Adrenal gland (tissue), 12 donors: ENCODE results near the gene NUP37. TPM values are rescaled to one million over a fixed set of nuclear protein-coding genes. Genes with fewer than 3 reads are reported as not detected.
A peak's percentile ranks its signal among the peaks of the same experiment; 100 is the strongest.
"Not testable (repeated sequence)": the region's sequence is repeated elsewhere in the genome, so short reads cannot be mapped to it uniquely, and the experiment has no call there.

ENCODE experiments used
- DNase-seq, 7 donors: peaks; one replicate each; pipeline ENCODE4 v3.0.0-alpha.2; 2019 to 2020
- H3K27ac ChIP-seq, 5 donors: fragments of 200-600 bp; sonication (generic) in 4 of 5; 1 replicate in 3 of 5; 2 replicates in 2 of 5; pipeline versions ENCODE4 v1.5.1 to v1.8.0; 2016 to 2020; ENCODE audit warnings: mild to moderate bottlenecking in 1 of 5
- H3K27me3 ChIP-seq: fragments of 200-600 bp; 2 replicates; pipeline ENCODE4 v1.8.0; 2021
- H3K36me3 ChIP-seq, 2 donors: fragments of 200-600 bp; replicated peaks in 1 of 2; 1 replicate in 1 of 2; 2 replicates in 1 of 2; pipeline versions ENCODE4 v1.5.1 to v1.8.0; 2018 to 2022
- H3K4me1 ChIP-seq, 2 donors: fragments of 200-600 bp; replicated peaks in 1 of 2; 1 replicate in 1 of 2; 2 replicates in 1 of 2; pipeline versions ENCODE4 v1.5.1 to v1.8.0; 2018 to 2021
- H3K4me3 ChIP-seq, 4 donors: fragments of 200-600 bp; sonication (generic) in 3 of 4; one replicate each; pipeline ENCODE4 v1.5.1; 2016 to 2018
- H3K9me3 ChIP-seq, 3 donors: fragments of 200-600 bp; sonication (generic) in 1 of 3; replicated peaks in 1 of 3; 1 replicate in 2 of 3; 2 replicates in 1 of 3; pipeline versions ENCODE4 v1.5.1 to v1.8.0; 2016 to 2021
- POLR2A ChIP-seq, 2 donors: fragments of 450-650 bp; IDR thresholded peaks; one replicate each; pipeline ENCODE4 v1.6.1; 2017; ENCODE audit warnings: antibody characterized with exemption in 2 of 2, mild to moderate bottlenecking in 2 of 2, moderate library complexity in 1 of 2
- WGBS, 4 donors: extraction: QIAGEN DNeasy Blood & Tissue Kit in 2 of 4; methylation state at CpG; one replicate each; pipeline versions ENCODE4 v1.1.5 to v1.1.7; 2013 to 2017; 5-methylcytosine and 5-hydroxymethylcytosine counted together
- intact Hi-C, 2 donors: fragments of 100-400 bp; cut with DNase I; formaldehyde crosslinking; loops; one replicate each; pipeline versions ENCODE4 v1.14.1 to v1.15.0; 2022 to 2023
- polyA plus RNA-seq, 3 donors: library from polyadenylated mRNA; stranded (reverse); fragments of 200-250 nt in 2 of 3; fragments of 350-450 nt in 1 of 3; fragmentation: Illumina TruSeq in 1 of 3; extraction: RNeasy Lipid Tissue Mini Kit (QIAGEN cat#74804) in 1 of 3; gene quantifications; one replicate each; pipeline ENCODE4 v1.2.3, GENCODE V29; 2013 to 2014
- total RNA-seq, 9 donors: library from RNA; depleted of rRNA in 4 of 9; stranded (reverse); fragments of >200 nt in 4 of 9; fragments of 120-200 nt in 1 of 9; fragmentation: NEBNext Ultra II Directional in 1 of 9; extraction: Animal tissue kit (Norgen Biotek cat#: 25700) in 1 of 9; gene quantifications; one replicate each; pipeline versions ENCODE4 v1.1.0 to v1.2.4, GENCODE V29; 2013 to 2023
- TF ChIP-seq, protein P1 (sequence below), 6 experiments: fragments of 450-650 bp in 4 of 6; fragments of 200-600 bp in 2 of 6; sonication (generic) in 1 of 6; IDR thresholded peaks; 1 replicate in 5 of 6; 2 replicates in 1 of 6; pipeline versions ENCODE4 v1.5.1 to v1.8.0; 2016 to 2021; ENCODE audit warnings: antibody characterized with exemption in 6 of 6, mild to moderate bottlenecking in 2 of 6, moderate library complexity in 1 of 6
- donor health status: healthy with polysubstance abuse.
- donor health status: Bipolar disorder and iron deficiency.
- donor health status: DM: yes; HTN: yes; CAD: no.
- donor health status: DM: no; HTN: no; CAD: no.
- donor health status: DM: no; HTN: no; CAD: no.
- donor health status: DM: yes; HTN: yes; CAD: no.

The NUP37 gene
- total and polyA plus RNA-seq, 12 donors, result 8.6 to 80.8 (median 28.1) TPM

DNA sequence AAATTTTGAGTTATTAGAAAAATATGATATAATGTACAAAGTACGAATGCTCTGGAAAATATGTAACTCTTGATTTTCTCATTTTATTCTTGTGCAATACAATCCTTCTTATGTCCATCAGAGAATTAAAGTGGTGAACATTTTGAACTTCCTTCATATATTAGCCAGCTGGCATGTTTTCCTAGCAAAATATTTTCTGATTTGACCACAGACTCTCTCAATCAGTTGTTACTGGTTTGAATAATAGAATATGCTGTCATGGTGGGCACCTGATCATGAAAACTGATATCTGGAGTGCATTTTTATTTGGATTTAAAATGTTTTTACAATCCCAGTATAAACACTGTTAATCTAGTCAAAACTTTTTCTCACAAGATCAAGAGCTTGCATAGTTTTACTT is 24.3 kb upstream of the NUP37 start:
- TF ChIP-seq, protein P1, sequence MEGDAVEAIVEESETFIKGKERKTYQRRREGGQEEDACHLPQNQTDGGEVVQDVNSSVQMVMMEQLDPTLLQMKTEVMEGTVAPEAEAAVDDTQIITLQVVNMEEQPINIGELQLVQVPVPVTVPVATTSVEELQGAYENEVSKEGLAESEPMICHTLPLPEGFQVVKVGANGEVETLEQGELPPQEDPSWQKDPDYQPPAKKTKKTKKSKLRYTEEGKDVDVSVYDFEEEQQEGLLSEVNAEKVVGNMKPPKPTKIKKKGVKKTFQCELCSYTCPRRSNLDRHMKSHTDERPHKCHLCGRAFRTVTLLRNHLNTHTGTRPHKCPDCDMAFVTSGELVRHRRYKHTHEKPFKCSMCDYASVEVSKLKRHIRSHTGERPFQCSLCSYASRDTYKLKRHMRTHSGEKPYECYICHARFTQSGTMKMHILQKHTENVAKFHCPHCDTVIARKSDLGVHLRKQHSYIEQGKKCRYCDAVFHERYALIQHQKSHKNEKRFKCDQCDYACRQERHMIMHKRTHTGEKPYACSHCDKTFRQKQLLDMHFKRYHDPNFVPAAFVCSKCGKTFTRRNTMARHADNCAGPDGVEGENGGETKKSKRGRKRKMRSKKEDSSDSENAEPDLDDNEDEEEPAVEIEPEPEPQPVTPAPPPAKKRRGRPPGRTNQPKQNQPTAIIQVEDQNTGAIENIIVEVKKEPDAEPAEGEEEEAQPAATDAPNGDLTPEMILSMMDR (IDR thresholded peaks at IDR 0.05), result no peak
- TF ChIP-seq POLR2A (IDR thresholded peaks at IDR 0.05), result no peak
- H3K27ac ChIP-seq, result no peak overlapping the region
- H3K4me1 ChIP-seq, result no peaks in the 10 kb centered on the region
- no peak for DNase-seq
- H3K27me3 ChIP-seq, result no peaks in the 10 kb centered on the region
- H3K4me3 ChIP-seq, result no peak overlapping the region
- no peaks in the 10 kb centered on the region for H3K9me3 ChIP-seq
- 83 to 94% (median 89%) methylated on average over 1 of the region's 1 CpG for WGBS, 4 donors
- no peaks in the 10 kb centered on the region for H3K36me3 ChIP-seq
- intact Hi-C loops, result no loop called here

DNA sequence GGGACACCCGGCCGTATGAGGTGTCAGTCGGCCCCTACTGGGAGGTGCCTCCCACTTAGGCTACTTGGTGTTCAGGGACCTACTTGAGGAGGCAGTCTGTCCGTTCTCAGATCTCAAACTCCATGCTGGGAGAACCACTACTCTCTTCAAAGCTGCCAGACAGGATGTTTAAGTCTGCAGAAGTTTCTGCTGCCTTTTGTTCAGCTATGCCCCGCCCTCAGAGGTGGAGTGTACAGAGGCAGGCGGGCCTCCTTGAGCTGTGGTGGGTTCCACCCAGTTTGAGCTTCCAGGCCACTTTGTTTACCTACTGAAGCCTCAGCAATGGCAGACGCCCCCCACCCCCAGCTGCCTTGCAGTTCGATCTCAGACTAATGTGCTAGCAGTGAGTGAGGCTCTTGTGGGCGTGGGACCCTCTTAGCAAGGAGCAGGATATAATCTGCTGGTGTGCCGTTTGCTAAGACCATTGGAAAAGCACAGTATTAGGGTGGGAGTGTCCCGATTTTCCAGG is 23.0 kb upstream of the NUP37 start:
- DNase-seq, H3K4me1 ChIP-seq, H3K27me3 ChIP-seq, H3K27ac ChIP-seq, H3K36me3 ChIP-seq, intact Hi-C loops, H3K4me3 ChIP-seq, H3K9me3 ChIP-seq: not testable (repeated sequence)
- 91 to 96% (median 94%) methylated on average over 7 to 11 of the region's 11 CpGs for WGBS, 4 donors

DNA sequence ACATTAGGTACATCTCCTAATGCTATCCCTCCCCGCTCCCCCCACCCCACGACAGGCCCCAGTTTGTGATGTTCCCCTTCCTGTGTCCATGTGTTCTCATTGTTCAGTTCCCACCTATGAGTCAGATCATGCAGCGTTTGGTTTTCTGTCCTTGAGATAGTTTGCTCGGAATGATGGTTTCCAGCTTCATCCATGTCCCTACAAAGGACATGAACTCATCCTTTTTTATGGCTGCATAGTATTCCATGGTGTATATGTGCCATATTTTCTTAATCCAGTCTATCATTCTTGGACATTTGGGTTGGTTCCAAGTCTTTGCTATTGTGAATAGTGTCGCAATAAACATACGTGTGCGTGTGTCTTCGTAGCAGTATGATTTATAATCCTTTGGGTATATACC is 17.7 kb upstream of the NUP37 start:
- 92 to 96% (median 94%) methylated on average over 8 of the region's 8 CpGs for WGBS, 4 donors
- H3K36me3 ChIP-seq, H3K4me1 ChIP-seq, H3K9me3 ChIP-seq, H3K27ac ChIP-seq, H3K4me3 ChIP-seq, H3K27me3 ChIP-seq, intact Hi-C loops, DNase-seq: not testable (repeated sequence)

DNA sequence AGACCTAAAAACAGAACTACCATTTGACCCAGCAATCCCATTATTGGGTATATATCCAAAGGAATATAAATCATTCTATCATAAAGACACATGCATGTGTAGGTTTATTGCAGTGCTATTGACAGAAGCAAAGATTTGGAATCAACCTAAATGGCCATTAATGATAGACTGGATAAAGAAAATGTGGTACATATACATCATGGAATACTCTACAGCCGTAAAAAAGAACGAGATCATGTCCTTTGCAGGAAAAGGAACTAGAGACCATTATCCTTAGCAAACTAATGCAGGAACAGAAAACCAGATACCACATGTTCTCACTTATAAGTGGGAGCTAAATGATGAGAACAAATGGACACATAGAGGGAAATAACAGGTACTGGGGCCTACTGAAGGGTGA is 11.5 kb upstream of the NUP37 start:
- 94 to 100% (median 96%) methylated on average over 2 of the region's 2 CpGs for WGBS, 4 donors
- H3K27ac ChIP-seq, H3K36me3 ChIP-seq, H3K9me3 ChIP-seq, H3K4me3 ChIP-seq, H3K4me1 ChIP-seq, intact Hi-C loops, H3K27me3 ChIP-seq, DNase-seq: not testable (repeated sequence)

DNA sequence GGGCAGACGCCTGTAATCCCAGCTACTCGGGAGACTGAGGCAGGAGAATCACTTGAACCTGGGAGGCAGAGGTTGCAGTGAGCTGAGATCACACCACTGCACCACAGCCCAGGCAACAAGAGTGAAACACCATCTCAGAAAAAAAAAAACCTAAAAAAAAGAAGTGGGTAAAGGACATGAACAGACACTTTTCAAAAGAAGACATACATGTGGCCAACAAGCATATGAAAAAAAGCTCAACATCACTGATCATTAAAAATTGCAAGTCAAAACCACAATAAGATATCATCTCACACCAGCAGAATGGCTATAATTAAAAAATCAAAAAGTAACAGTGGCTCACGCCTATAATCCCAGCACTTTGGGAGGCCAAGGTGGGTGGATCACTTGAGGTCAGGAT is 10.8 kb upstream of the NUP37 start:
- intact Hi-C loops, H3K27ac ChIP-seq, H3K4me1 ChIP-seq, DNase-seq, H3K9me3 ChIP-seq, H3K36me3 ChIP-seq, H3K4me3 ChIP-seq, H3K27me3 ChIP-seq: not testable (repeated sequence)
- WGBS, 4 donors, result 86 to 98% (median 93%) methylated on average over 3 of the region's 3 CpGs

DNA sequence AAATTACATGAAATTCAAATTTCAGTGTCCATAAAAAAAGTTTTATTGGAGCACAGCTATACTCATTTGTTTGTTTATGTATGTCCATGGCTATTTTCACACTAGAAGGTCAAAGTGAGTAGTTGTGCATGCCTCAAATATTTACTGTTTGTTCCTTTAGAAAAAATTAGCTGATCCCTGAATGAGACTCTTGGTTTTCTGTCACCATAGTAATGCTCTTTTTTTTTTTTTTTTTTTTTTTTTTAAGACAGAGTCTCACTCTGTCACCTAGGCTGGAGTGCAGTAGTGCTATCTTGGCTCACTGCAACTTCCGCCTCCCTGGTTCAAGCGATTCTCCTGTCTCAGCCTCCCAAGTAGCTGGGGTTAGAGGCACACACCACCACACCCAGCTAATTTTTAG is 1.4 kb upstream of the NUP37 start:
- intact Hi-C loops, H3K4me3 ChIP-seq, H3K9me3 ChIP-seq, H3K27ac ChIP-seq, H3K27me3 ChIP-seq, DNase-seq: not testable (repeated sequence)
- H3K36me3 ChIP-seq, result peaks cover 0 to 15% of the 10 kb centered on the region in 2 donors
- peaks cover 6 to 17% of the 10 kb centered on the region in 2 donors for H3K4me1 ChIP-seq
- WGBS, 4 donors, result 91 to 97% (median 93%) methylated on average over 2 of the region's 2 CpGs; no CpG with 5 or more reads in 1 of the 4 donors

DNA sequence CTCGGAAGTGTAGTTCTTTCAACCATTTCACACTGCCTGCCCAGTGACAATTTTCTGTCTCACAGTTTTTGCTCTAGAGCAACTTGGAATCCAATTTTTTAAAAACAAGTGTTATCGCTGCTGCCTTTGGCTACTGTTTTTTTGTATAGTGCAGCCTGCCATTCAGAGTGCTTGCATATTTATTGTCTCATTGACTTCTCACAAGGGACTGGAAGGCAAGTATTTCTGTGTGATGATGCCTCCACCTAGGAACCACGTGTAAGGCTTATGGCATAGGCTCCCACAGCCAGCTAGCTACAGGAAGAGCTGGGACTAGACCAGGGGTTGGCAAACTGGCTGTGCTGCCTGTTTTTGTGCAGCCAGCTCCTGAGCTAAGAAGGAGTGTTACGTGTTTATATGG is 972 bp upstream of the NUP37 start:
- H3K4me3 ChIP-seq, result peak overlapping the region in 1 of 4 donors; percentile 88
- 32 to 36% (median 34%) methylated on average over 4 of the region's 4 CpGs for WGBS, 4 donors
- no peak for DNase-seq
- H3K36me3 ChIP-seq, result peaks cover 0 to 18% of the 10 kb centered on the region in 2 donors
- H3K27me3 ChIP-seq, result no peaks in the 10 kb centered on the region
- no peak overlapping the region for H3K27ac ChIP-seq
- H3K4me1 ChIP-seq, result peaks cover 6 to 17% of the 10 kb centered on the region in 2 donors
- no peaks in the 10 kb centered on the region for H3K9me3 ChIP-seq
- TF ChIP-seq, protein P1 (IDR thresholded peaks at IDR 0.05), result no peak
- no peak for TF ChIP-seq POLR2A (IDR thresholded peaks at IDR 0.05)
- intact Hi-C loops, result no loop called here
